ENCODE measurements around the gene SETBP1.

Gene SETBP1

DNA sequence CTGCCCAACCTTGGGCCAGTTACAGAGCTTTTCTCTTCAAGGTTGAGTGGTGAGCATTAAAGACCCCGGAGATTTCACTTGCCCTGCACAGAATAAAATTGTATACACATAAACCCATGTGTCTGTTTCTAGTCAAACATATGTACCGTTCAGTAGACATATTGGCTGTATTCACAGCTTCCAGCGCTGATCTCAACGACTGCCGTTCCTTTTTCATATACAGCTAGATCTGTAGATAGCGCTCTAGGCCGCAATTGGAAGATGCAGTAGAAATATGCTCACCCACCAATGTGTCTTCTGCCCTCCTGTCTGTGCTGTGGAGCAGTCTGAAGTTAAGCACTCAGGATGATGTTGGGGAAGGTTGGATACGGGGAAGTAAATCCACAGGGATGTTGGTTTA lies 317.7 kb downstream of the SETBP1 start:
- in situ Hi-C loops (cut with MboI; ENCODE audit: low sequenced_read_pairs), result no loop called here

DNA sequence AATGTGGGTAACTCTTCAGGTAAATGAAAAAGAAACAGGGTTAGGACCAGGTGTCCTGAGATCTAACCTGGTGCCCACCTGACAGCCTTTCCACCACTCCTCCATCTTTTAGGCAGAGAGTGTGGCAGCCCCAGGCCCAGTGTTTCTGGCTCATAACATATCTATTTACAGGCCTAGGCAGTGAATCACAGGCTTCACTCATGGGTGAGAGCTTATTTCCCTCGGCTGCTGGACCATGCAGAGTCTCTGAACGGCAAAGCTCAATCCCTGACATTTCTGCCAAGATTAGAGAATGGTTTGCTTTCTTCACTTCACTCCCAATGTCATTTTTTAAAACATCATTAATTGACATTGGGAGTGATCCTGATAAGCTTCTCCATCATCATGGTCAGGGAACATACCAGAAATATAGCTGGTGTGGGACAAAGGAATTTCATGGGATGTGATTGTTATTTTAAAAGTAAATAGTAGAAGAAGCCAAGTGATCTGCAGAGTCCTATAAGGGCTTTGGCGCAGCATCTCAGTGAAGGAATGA lies 323.9 kb downstream of the SETBP1 start:
- in situ Hi-C loops (cut with MboI; ENCODE audit: low sequenced_read_pairs), result no loop called here

DNA sequence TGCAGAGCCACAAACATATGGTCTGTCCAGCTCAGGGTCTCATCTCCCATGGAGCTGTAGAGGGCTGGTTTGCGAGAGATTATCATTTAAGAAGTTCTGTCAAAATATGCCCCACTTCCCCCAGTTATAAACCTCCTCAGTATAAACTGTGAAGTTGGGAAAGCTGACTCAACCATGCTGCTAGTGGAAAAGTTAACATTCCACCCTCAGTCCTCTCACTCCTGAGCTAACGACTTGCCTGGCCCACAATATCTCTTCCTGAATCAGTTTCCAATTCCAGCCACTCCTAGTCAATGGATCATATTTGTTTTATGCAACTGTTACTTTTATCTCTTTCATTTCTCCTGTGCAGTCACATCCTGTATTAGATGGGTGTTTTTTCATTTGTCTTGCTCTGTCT lies 326.2 kb downstream of the SETBP1 start:
- in situ Hi-C loops (cut with MboI; ENCODE audit: low sequenced_read_pairs), result no loop called here

DNA sequence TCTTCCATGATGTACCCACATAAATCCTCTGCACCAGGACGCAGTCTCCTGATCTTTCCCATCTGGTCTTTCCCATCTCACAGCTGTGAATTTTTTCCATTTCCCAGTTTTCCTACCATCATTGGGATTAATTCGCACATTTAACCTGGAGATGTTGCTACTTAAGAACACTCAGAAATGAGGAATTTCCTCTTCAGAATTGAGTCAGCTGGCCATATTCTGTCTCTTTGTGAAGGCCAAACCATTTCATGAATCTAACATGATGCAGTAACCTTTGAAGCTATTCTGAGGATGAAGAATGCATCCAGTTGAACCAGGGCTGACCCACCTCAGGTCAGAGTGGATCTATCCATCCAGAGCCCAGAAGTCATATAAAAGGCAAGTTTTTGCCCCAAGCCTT lies 326.8 kb downstream of the SETBP1 start:
- in situ Hi-C loops (cut with MboI; ENCODE audit: low sequenced_read_pairs), result no loop called here

DNA sequence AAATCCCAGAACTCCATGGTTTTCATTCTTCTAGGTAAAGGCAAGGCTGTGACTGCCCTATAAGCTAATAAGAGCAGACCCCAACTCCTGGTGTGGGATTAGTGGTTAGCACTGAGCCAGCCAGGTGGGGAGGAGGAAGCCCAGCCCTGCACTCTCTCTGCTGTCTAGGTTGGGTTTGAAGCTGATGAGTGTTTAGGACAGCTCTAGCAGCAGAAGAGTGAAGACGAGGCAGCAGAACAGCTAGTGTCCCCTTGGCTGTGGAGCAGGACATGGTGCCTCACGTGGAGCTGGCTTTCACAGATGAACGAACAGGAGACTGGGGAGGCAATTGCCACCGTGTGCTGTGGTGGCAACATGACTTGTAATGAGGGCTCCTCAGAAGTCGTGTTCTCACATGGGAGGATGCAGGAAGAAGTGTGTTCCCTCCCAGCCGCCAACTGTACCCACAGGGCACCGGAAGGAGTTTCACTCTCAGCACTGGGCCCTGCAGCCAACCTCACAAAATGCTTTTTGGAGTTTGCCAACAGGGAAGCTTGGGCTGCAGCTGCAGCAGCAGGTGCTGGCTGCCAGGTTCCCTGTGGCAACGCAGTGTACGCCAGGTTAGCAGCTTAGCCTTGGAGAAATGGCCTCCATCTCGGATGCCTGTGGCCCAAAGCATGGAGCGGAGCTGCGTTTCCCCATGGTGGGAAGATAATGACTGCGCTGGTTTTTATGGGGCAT lies 328.2 kb downstream of the SETBP1 start:
- in situ Hi-C loops (cut with MboI; ENCODE audit: low sequenced_read_pairs), result no loop called here

DNA sequence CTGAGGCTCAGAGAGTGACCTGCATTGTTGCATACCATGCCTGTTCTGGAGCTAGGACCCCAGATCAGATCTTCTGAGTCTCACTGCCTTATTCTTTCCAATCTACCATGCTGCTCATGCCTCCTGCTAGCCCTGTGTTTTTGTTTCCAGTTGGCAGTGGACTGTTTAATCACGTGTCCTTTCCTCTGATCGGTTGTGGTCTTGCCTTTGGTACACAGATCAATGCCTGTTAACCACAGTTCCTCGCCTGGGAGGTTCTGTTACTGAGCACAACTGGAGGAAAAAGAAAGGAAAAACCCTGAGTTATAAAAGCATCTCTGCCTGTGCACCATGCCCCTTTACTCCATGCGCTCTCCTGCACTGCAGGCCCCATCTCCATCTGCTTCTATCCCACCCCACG lies 329.1 kb downstream of the SETBP1 start:
- in situ Hi-C loops (cut with MboI; ENCODE audit: low sequenced_read_pairs), result no loop called here

DNA sequence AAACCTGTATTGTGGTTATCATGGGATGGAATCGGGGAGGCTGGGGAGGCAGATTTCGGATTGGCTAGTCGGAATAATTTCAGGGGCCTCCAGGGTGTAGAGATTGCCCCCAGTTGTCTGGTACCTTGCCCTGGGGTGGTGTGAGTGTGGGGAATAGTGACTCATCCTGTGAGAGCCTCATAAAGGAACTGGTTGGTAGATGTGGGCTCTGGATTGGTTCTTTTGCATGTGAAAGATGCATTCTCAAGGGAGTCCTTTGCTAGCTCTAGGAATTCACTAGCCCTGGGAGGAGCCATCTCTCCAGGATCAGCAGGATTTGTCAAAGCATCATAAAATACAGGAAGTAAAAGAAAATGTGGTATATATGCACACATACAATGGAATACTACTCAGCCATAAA lies 331.6 kb downstream of the SETBP1 start:
- in situ Hi-C loops (cut with MboI; ENCODE audit: low sequenced_read_pairs), result no loop called here

DNA sequence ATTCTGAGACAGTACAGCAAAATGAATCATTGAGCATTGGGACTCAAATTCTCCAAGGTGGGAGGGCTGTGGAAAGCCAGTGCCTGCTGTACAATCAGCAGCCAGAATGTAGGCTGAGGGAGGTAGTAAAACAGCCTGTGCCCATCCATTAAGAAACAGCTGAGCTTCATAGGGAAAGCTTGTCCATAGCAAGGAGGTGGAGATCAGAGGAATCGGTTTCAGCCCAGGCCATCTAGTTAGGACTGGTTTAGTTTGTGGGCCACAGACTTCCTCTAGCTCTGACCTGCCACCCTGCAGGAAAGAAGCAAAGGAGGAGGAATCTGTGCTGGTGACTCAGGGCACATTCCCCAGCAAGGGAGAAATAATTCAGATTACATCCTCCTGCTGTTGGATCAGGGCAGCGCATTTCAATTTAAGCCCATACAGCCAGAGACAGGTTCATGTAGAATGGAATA lies 333.4 kb downstream of the SETBP1 start:
- in situ Hi-C loops (cut with MboI; ENCODE audit: low sequenced_read_pairs), result no loop called here

DNA sequence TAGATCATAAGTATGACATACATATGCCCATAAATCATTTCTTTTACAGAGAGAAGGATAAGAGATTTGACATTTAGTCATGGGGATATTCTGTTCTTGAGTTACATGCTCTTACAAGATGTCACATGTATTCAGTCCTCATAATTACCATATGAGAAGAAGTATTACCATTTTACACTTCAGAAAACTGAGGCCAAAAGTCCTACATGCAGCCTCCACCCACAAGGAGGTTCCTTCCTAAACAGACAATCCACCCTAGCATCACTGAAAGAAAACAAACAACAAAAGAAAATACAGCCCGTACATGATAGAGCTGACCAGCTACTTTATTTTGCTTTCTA lies 335.1 kb downstream of the SETBP1 start:
- in situ Hi-C loops (cut with MboI; ENCODE audit: low sequenced_read_pairs), result no loop called here

DNA sequence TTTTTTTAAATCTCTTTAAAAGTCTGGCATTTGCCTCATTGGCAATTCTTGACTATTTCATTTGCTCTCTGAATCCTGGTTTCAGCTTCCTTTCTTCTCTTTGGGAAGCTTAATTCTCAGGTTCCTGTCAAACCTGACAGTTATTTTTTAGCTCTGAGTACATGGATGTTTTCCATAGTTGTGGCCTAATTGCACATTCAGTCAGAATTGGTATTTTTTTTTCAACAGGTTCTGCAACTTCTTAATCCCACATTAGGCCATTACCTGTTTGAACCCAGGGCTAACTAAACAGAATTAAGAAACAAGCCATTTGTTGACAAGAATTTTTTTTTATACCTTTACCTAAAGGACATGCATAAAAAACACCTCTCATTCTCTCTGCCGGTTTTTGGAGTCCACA lies 338.8 kb downstream of the SETBP1 start:
- in situ Hi-C loops (cut with MboI; ENCODE audit: low sequenced_read_pairs), result no loop called here

DNA sequence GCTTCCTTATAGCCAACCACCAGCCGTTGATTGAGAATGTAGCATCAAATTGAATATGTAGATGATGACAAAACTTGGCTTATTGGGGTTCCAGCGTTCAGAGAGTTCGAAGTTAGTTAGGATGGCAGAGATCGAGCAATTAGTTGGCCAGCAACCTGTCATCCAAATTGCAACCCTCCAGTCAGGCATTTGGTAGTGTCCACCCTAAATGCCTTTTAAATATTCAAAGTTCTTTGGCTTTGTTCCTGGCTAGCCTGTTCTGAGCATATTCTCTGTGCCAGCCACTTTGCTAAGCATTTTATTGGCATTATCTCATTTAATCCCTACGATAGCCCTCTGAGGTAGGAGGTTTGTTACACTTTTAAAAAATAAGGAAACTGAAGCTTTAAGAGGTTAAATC lies 342.8 kb downstream of the SETBP1 start:
- in situ Hi-C loops (cut with MboI; ENCODE audit: low sequenced_read_pairs), result no loop called here

DNA sequence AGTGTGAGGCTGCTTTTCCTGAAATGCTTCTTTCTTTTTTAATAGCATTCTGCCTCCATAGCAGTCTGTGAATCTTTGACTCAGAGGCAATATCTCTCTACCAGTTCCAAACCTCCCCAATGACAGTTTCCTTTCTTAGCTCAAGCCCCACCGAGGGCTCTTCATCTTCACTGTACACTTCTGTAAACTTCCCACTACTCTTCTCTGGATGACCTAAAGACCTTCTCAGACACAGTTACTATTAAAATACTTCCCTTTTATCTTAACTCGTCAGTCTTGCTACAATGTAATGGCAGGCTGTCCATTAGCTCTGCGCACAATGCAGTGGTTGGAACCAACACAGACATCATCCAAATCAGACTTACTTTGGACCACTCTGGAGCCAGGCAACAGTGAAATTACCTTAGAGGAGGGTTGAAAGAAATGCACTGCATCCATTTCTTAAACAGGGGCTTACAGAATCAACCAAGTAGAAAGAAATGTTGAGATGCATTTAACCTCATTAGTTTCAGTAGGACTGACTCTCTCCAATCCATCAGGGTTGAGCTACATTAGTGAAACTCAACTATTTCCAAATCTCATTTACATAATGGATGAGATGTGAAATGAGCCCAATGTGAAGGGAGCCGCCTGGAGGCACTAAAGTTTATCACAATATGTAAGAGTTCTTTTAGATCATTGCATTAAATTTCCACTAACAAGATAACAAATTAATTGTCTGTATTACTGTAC lies 343.8 kb downstream of the SETBP1 start:
- in situ Hi-C loops (cut with MboI; ENCODE audit: low sequenced_read_pairs), result no loop called here

DNA sequence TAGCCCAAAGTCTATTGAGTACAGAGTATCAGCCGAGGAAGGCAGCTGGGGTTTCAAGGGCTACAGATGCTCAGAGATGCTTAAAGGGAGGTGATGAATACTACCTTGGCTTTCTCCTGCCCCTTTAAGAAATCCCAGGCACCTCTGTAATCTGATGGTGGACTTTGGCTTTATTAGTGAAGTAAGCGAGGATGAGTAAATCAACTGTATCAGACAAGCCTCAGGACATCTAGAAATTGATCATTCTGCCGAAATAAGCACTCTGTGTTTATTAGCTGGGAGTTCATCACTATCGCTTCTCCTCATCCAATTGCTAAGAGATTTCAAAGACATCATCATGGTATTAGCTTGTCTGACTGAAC lies 344.4 kb downstream of the SETBP1 start:
- in situ Hi-C loops (cut with MboI; ENCODE audit: low sequenced_read_pairs), result no loop called here

DNA sequence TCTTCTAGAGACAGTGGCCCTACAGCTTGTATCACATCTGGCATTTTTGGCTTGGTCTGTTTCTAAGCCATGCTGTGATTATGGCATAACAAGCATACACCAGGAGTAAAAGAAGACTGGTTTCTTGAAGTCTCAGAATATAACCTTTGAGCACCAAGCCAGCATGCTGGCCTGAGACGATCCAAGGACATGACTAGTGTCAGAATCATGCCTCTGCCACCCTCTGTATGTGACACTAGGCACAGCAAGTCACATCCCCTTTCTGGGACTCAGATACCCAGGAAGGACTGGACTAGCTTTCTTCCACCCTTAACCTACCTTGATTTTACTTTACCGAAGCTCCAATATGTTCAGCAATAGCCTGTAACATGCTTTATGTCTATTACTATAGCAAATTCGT lies 345.5 kb downstream of the SETBP1 start:
- in situ Hi-C loops (cut with MboI; ENCODE audit: low sequenced_read_pairs), result no loop called here

DNA sequence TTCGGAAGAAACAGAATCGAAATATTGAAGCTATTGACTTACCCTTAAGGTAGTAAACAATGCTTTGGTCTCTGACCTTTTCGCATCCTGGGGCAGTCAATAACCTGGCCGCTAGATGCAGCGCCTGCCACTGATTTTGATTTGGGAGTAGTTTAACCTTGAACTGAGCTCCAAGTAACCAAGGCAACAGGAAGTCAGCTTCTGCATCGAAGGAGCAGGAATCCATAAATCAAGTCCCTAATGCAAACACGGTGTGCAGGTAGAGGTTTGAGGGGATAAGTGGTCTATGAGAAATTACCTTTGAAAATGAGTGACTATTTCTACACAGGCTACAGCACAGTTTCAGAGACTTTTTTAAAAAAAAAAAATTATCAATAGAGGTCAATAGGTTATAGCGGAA lies 353.5 kb downstream of the SETBP1 start:
- in situ Hi-C loops (cut with MboI; ENCODE audit: low sequenced_read_pairs), result no loop called here

DNA sequence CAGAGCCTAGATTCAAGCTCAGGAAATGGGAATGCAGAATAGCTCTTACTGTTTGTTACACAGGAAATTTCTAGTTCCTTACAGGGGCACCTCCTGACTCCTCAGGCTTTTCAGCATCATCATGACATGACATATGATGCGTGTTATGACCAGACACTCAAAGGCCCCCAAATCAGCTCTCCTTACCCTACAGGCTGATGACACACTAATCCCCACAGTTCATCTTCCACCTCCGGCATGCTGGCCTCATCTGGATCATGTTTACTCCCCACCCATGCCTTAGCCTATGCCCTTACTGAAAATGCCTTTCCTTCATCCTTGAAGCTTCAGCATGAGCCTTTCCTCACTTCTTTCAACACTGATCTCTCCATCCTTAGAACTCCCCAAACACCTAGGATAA lies 356.9 kb downstream of the SETBP1 start:
- in situ Hi-C loops (cut with MboI; ENCODE audit: low sequenced_read_pairs), result no loop called here

DNA sequence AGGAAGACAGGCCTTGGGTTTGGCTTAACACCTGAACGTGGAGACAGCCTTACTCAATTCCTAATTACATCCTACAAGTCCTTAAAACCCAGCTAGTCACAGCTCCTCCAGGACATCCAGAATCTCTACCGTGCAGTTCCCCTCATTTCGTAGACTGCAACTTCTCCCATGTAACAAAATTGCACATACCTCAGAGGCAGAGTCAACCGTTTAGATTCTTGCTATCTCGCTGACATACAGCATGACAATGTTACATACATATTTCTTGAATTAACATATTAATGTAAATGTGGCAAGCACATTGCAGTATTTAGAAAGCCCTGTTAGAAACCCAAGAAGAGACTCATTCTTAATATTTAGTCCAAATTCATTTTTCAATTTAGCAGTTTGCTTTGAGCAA lies 358.7 kb downstream of the SETBP1 start:
- in situ Hi-C loops (cut with MboI; ENCODE audit: low sequenced_read_pairs), result no loop called here

DNA sequence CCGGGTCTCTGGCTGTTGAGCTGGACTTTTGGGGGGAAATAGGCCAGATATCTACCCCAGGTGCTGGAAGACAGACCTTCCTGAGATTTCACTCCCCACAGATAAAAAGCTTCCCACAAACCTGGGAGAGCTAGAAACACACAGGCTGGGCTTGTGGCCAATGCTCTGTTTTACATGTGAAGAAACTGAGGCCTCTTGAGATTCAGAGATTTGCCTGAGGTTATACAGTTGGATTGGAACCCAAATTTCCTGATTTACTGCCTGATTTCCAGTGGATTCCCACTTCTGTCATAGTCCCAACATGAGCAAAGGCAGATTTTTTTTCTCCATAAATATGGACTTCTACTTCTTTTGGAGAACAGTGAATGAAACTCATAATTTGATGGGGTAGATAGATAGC lies 360.2 kb downstream of the SETBP1 start:
- in situ Hi-C loops (cut with MboI; ENCODE audit: low sequenced_read_pairs), result no loop called here

DNA sequence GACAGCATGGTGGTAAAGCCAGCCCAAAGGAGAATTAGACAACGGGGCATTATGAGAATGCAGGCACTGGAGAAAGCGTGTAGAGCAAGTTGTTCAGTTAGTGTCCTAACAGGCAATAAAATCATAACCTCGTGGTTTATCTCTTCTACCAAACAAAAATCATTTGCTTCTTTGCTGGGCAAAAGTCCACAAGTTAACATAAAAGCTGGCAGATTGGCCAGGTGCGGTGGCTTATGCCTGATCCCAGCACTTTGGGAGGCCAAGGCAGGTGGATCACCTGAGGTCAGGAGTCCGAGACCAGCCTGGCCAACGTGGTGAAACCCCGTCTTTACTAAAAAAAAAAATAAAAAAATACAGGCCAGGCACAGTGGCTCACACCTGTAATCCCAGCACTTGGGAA lies 364.1 kb downstream of the SETBP1 start:
- in situ Hi-C loops (cut with MboI; ENCODE audit: low sequenced_read_pairs), result no loop called here

DNA sequence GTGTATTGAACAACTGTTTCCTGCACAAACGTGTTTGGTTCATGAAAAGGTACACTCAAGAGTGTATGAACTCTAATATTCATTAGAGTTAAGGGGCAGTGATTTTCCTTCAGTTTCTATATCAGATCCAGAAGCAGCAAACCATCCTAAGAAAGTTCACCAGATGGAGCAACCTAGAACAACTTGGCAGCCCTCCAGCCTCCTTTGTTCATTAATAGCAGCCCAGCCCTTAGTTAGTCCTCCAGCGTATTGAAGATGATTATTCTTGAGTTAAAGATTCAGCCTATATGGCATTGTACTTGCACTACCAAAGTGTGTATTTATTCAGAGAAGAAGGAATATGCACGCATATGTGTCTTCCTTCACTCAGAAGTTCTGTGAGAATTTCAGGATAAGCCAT lies 365.5 kb downstream of the SETBP1 start:
- in situ Hi-C loops (cut with MboI; ENCODE audit: low sequenced_read_pairs), result no loop called here

DNA sequence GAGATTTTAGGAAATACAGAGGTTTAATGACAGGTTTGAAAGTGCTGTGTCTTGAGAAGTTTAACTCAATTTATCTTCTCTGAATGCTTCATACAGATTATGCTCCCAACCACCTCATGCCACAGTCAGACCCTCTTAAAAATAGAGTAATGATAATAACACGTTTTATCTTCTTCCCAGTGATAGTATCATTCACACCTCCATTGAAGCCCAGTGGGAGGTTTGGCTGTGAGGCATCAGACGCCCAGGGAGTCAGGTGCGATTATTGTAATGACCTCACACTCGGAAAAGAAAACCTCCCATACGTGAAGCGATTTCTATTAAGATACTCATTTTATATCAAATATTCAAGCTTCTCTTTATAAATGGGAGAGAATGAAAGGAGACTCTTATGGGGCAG lies 366.3 kb downstream of the SETBP1 start:
- in situ Hi-C loops (cut with MboI; ENCODE audit: low sequenced_read_pairs), result no loop called here

DNA sequence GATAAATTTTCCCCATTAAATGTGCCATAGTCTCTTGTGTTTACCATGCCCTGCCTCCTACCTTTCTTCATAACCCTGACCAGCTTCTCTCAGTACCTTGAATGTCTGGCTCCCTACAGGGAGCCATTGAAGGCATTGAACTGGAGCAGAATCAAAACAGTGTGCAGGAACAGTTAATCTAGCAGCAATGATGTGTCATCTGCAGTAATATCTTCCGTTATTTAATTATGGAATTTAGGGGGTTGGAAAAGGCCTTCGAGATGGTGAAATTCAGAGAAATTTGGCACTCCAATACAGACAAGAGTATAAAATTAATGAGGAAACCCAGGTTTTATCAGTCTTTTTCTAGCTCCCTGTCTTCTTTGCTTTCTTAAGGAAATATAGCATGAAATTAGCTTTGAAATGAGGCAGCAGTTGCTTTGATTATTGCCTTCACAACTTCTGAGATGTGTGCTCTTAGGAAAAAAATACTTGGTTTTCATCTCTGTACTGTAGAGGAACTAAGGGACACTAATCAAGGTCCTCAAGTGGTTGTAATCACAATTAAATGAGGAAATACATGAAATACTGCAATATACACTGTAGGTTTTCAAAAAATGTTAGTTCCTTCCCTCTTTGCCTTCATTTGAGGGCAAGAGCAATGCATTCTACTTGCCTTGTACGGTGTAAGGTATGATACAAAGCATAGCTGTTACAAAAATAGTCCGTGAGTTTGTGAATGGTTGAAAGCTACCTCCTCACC lies 369.1 kb downstream of the SETBP1 start:
- in situ Hi-C loops (cut with MboI; ENCODE audit: low sequenced_read_pairs), result no loop called here

All from HL-60/S4 treated with phorbol 12-myristate 13-acetate at 8.2 ng/mL for 4 days and 3 days (cell line).